ACC112 (cell line): ENCODE results near the gene DLX6.

Experiments used
- H2AFZ ChIP-seq: fragments of 200-600 bp; sonication (generic); one replicate; pipeline ENCODE4 v1.6.0; 2017; ENCODE audit warnings: antibody characterized with exemption, low read length; ENCODE audit not compliant: unreplicated experiment
- H3K27ac ChIP-seq: fragments of 200-600 bp; sonication (generic); 2 replicates; pipeline ENCODE4 v1.5.1; 2014; ENCODE audit warnings: low read depth, mild to moderate bottlenecking, antibody characterized with exemption, low read length, moderate library complexity
- H3K27me3 ChIP-seq: fragments of 200-600 bp; sonication (generic); 2 replicates; pipeline ENCODE4 v1.6.1; 2014; ENCODE audit warnings: mild to moderate bottlenecking, antibody characterized with exemption, low read length, moderate library complexity, mixed read lengths; ENCODE audit not compliant: insufficient read depth
- H3K36me3 ChIP-seq: fragments of 200-600 bp; sonication (generic); 2 replicates; pipeline ENCODE4 v1.6.1; 2016; ENCODE audit warnings: mild to moderate bottlenecking, antibody characterized with exemption, low read length, moderate library complexity, mixed read lengths; ENCODE audit not compliant: insufficient read depth
- H3K4me1 ChIP-seq: fragments of 200-600 bp; sonication (generic); one replicate; pipeline ENCODE4 v1.6.1; 2016; ENCODE audit warnings: low read length, mixed read lengths; ENCODE audit not compliant: insufficient read depth, unreplicated experiment, control insufficient read depth
- H3K4me3 ChIP-seq: fragments of 200-600 bp; sonication (generic); 2 replicates; pipeline ENCODE4 v1.5.1; 2014; ENCODE audit warnings: mild to moderate bottlenecking, low read depth, low read length
- H3K79me2 ChIP-seq: fragments of 200-600 bp; sonication (generic); one replicate; pipeline ENCODE4 v1.6.0; 2016; ENCODE audit warnings: low read length; ENCODE audit not compliant: control insufficient read depth, unreplicated experiment, insufficient read depth

The DLX6 gene

DNA sequence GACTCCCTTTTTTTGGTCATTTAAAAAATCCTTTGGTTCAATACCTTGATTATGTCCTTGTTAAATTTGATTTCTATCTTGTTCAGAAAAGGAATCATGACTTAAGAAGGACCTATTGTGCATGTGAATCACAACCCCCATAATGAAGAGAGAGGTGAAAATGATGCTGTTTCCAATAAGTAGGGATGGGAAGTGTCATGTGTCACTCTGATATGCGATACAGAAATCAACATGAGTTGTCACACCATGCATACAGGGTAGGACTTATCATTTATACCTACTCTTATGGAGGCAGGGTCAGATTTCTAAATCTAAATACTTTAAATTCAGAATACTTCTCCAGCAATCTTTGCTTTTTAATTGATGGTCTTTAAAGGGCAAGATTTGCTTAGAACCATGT lies 19.4 kb upstream of the DLX6 start:
- Histone ChIP-seq H3K27ac (no peak overlapping the region), H3K79me2 (no peaks in the 10 kb centered on the region), H2AFZ (no peak overlapping the region), H3K4me3 (no peak overlapping the region), H3K36me3 (no peaks in the 10 kb centered on the region), H3K4me1 (no peaks in the 10 kb centered on the region), H3K27me3 (no peaks in the 10 kb centered on the region)

DNA sequence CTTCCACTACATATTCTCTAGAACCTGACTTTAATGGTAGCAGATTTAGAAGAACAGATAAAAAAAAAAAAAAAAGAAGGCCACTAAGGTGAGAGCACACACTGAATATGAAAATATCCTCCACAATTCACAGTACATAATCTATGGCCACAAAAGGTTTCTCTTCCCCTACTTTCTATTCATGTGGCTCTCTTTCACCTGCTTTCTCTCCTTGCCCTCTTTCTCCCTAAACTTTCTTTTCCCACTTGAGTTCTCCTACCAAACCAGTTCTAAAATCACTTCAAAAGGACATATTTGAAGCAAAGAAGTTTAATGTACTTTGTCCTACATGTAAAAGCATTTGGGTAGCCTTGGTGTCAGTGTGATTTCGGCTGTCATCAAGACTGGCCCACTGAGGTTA lies 18.5 kb upstream of the DLX6 start:
- Histone ChIP-seq H3K36me3 (no peaks in the 10 kb centered on the region), H3K27ac (no peak overlapping the region), H3K27me3 (no peaks in the 10 kb centered on the region), H2AFZ (no peak overlapping the region), H3K4me1 (no peaks in the 10 kb centered on the region), H3K4me3 (no peak overlapping the region), H3K79me2 (no peaks in the 10 kb centered on the region)

DNA sequence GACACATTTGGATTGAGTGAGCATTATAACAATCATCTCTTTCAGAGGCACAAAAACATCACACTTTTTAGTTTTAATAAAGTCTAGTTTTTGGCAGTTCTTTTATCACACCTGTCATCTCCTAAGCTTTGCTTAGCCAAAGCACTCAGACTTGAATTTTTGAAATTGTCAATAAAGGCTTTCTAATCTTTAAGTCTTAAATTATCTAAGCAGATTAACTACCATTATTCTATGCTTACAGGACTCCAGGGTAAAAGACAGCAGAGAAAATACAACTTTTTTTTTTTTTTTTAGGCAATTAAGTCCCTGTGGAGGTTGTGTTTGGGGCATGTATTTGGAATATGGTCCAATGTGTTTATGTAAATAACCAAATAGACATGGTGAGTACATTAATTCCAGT lies 17.6 kb upstream of the DLX6 start:
- Histone ChIP-seq H3K79me2 (no peaks in the 10 kb centered on the region), H3K36me3 (no peaks in the 10 kb centered on the region), H3K27ac (no peak overlapping the region), H3K27me3 (no peaks in the 10 kb centered on the region), H3K4me1 (no peaks in the 10 kb centered on the region), H3K4me3 (no peak overlapping the region), H2AFZ (no peak overlapping the region)

DNA sequence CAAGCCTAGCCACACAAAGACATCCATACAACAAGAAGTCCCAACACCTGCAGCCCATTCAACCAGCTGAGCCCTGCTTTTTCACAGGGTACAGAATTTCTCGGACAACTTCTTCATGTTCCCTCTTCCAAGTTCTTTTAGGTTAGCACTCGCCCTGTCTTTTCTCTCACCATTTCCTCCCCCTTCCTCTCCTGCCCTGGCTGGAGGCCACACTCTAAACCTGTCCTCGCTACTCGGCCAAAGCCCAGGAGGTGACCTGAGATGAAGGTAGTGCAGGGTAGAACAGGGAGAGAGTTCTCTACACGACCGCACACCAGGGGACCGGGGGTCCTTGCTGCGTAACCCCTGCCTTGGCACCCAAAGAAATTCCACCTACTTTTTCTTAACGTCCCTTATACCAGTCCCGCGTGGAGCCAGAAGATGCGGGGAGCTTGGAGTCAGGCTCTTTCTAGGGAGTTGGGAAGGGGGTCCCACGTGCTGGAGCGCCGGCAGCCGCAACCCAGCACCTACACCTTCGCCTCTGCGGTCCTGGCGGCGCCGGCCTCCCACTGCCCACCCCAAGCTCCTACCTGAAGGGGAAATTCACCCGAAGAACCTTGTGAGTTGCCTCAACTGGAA lies 16.0 kb upstream of the DLX6 start:
- Histone ChIP-seq H3K4me1 (no peaks in the 10 kb centered on the region), H3K36me3 (no peaks in the 10 kb centered on the region), H2AFZ (no peak overlapping the region), H3K27me3 (no peaks in the 10 kb centered on the region), H3K79me2 (no peaks in the 10 kb centered on the region), H3K27ac (no peak overlapping the region), H3K4me3 (no peak overlapping the region)

DNA sequence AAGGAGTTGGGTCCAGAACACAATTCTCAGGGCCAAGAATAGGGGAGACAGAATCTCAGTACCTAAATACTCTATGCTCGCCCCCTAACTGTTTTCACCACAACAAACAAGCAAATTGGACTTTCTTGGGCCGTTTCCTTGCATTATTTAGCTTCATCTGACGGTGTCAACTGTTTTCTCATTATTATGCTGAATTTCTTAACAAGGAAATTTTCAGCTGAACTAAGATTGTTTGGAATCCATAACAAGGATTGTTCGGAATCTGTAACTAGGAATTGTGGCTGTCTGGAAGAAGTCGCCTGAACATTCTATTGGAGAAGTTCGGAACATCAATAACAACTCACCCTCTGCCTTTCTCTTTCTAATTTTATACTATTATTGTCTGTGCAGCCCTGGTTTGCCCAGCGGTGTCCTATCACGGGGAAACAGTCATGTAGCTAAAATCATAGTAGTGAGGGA lies 15.5 kb upstream of the DLX6 start:
- Histone ChIP-seq H2AFZ (no peak overlapping the region), H3K4me3 (no peak overlapping the region), H3K27ac (no peak overlapping the region), H3K79me2 (no peaks in the 10 kb centered on the region), H3K27me3 (no peaks in the 10 kb centered on the region), H3K4me1 (no peaks in the 10 kb centered on the region), H3K36me3 (no peaks in the 10 kb centered on the region)

DNA sequence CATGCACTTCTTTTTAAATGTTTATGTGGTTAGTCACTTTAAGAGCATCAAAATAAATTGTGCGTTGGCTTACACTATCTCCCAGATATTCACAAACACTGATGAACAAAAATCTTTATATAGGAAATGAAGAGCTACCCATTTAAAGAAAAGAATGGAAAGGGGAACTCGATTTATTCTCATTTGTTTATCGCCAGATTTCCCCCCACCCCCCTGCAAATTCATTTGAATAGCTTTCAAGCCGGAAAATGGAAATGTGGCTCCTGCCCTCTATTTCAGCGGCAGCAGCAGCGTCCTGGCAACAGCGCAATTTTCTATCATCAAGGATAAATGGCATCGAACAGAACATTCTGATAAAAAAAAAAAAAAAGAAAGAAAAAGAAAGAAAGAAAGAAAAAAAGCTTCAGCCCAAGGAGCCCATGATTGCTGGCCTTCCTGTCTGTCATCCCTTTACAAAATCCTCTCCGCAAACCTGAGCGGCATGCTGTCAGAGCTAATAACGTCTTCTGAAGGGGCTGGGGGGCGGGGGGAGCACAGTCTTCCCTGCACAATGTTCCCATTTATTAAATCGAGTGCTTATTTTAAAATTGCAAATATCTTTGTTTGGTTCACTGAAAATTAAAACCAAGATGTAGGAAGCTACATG lies 13.7 kb upstream of the DLX6 start:
- H3K4me3 ChIP-seq = no peak overlapping the region

DNA sequence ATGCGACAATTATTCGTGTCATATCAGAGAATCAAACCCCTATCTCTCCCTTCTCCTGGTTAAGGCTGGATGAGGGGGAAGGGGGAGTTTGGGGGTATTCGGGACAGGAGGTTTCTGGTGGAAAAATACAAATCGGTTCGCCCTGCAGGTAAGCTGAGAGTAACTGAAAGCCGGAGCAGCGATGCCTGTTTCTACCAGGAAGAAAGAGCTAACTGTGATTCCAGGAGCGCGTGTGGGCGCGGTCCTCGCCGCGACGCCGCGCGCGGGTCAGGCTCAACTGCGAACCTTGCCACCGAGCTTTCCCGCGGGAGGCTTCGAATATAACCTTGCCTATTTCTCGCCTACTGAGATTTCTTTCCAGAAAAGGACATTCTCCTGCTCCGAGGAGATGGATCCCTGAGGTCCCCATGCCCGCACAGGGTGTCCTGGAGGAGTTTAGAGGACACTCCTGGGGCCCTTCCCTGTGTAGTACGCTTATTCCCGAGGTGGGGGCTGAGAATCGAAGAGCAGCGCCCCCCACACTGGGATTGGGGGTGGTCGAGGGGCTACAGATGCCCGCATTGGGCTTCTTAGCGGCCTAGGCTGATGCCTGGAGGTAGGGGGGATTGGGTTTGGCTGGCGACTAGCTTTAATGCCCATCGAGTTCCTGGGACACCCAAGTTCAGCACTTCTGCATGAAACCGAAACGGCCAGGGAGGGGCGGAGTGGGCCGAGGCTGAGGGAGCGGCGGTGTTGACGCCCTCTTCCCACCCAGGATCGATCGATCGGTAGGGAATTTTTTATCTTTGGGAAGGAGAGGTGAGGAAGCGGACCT lies 13.0 kb upstream of the DLX6 start:
- H3K4me3 ChIP-seq = no peak overlapping the region

More for the DNA sequence above, 13.7 kb upstream of the DLX6 start:
- Histone ChIP-seq H3K27me3 (peaks cover 5% of the 10 kb centered on the region; the same call in 1 of the 2 replicates), H3K4me1 (no peaks in the 10 kb centered on the region), H2AFZ (no peak overlapping the region), H3K79me2 (no peaks in the 10 kb centered on the region), H3K36me3 (no peaks in the 10 kb centered on the region), H3K27ac (no peak overlapping the region)

DNA sequence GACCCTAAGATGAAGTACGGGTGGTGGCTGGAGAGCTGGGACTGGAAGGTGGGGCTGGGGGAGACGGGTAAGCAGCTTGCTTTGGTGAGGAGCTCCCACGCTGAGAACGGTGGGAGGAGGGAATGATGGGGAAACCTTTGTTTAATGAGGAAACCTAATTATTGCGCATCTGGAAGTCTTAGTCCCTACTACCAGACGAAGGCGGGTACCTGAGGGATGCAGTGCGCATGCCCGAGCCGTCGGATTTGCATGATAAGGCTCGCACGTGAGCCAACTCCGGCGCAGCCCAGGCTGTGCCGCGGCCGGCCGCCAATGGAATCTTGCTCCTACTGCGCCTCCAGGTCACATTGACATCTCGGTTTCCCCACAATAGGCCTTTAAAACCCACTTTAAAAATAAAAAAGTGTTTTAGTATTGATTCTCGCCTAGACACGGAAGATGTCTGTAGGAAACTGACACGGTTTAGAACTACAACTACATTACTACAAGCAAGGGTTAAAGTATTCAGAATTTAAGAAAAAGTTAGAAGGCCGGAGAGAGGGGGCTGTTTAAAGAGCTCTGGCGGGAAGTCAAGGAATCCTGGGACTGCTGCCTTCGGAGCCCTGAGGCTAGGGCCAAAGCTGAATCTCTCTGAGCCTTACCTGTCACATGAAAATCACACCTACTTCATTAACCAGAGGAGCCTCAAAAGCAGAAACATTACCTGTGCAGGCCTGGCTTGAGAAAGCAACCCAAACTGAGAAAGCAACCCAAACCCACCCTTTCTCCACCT lies 12.1 kb upstream of the DLX6 start:
- Histone ChIP-seq H3K79me2 (no peaks in the 10 kb centered on the region), H3K4me1 (no peaks in the 10 kb centered on the region), H3K27me3 (peaks cover 5% of the 10 kb centered on the region; the same call in 1 of the 2 replicates), H3K4me3 (no peak overlapping the region), H3K36me3 (no peaks in the 10 kb centered on the region), H3K27ac (no peak overlapping the region), H2AFZ (no peak overlapping the region)

More for the DNA sequence above, 13.0 kb upstream of the DLX6 start:
- Histone ChIP-seq H3K27me3 (peaks cover 5% of the 10 kb centered on the region; the same call in 1 of the 2 replicates), H3K79me2 (no peaks in the 10 kb centered on the region), H3K4me1 (no peaks in the 10 kb centered on the region), H3K27ac (no peak overlapping the region), H2AFZ (no peak overlapping the region), H3K36me3 (no peaks in the 10 kb centered on the region)

DNA sequence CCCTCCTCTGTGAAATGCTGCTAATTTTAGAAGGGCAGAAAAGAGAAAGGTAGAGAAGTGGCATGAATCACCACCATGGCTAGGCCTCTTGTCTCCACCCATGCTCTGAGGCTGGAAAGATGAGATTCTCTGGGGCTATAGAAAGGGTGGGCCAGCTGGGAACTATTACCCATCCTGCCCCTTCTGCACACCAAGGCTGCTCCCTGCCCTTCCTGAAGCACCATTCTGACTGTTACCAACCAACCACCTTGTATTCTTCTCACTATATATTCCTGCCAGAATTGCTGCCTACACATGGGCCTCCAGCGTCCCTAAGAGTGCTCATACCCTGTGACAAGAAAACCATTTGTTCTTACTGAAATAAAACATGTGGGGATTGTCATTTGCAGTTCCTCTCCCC lies 11.4 kb upstream of the DLX6 start:
- Histone ChIP-seq H3K27me3 (peaks cover 5% of the 10 kb centered on the region; the same call in 1 of the 2 replicates), H3K4me3 (no peak overlapping the region), H3K79me2 (no peaks in the 10 kb centered on the region), H3K36me3 (no peaks in the 10 kb centered on the region), H3K4me1 (no peaks in the 10 kb centered on the region), H3K27ac (no peak overlapping the region), H2AFZ (no peak overlapping the region)

DNA sequence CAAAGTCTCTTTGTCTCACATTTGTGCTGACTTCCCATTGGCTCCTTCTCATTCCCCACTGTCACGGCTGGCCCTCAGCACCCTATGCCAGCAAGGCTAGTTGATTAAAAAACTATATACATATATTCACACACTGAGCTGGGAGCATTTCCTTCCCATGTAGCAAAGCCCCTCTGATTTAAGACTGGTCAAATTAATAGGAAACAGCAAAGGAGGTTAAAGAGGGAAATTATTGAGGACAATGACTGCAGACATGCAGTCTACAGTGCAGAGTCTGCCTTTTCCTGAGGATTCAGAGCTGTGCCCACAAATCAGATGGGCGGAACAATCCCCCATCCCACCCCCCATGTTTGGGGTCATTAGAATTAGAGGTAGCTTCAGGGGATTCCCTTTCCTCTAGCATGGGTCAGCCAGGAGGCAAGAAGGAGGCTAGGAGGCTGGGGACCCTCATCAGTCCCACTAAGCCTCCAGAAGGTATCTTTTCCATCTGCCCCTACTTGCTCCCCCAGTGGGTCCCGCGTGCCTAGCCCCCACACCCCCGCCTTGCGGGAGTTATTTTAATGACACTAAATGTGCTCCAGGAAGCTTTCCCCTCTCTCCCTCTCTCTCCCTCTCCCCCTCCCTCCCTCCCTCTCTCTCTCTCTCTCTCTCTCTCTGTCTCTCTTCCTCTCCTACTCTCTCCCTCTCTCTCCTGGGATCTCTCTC lies 9.8 kb upstream of the DLX6 start:
- no peak overlapping the region for H3K4me3 ChIP-seq
- no peak overlapping the region for H2AFZ ChIP-seq
- no peaks in the 10 kb centered on the region for H3K4me1 ChIP-seq
- peaks cover 5% of the 10 kb centered on the region; the same call in 1 of the 2 replicates for H3K27me3 ChIP-seq
- no peaks in the 10 kb centered on the region for H3K79me2 ChIP-seq
- no peak overlapping the region for H3K27ac ChIP-seq
- no peaks in the 10 kb centered on the region for H3K36me3 ChIP-seq
